ENCODE results near the gene HMX2. TPM values are rescaled to one million over a fixed set of nuclear protein-coding genes. Genes with fewer than 3 reads are reported as not detected.

Gene HMX2
- total and polyA plus RNA-seq, 7 donors: 0.27 to 0.55 (median 0.36) TPM; not detected in 3

GRCh38 chr10:123157210-123157609, 9.3 kb downstream of the HMX2 start:
- TF ChIP-seq EP300 (IDR thresholded peaks at IDR 0.05) (no peak), POLR2A (IDR thresholded peaks at IDR 0.05) (no peak), POLR2AphosphoS5 (IDR thresholded peaks at IDR 0.05) (no peak), CTCF (IDR thresholded peaks at IDR 0.05) (no peak)
- Histone ChIP-seq H3K36me3 (peaks cover 3 to 50% (median 19%) of the 10 kb centered on the region in 4 donors), H3K4me1 (peaks cover 0 to 22% (median 14%) of the 10 kb centered on the region in 4 donors), H3K27ac (no peak overlapping the region), H3K27me3 (peaks cover 0 to 14% (median 9%) of the 10 kb centered on the region in 3 donors), H3K9me3 (no peaks in the 10 kb centered on the region), H3K4me3 (no peak overlapping the region)
- intact Hi-C loops (cut with DNase I): no loop called here
- WGBS, 2 donors: 82 to 86% methylated on average over 3 of the region's 3 CpGs
- DNase-seq: no peak

GRCh38 chr10:123158682-123159081, 10.7 kb downstream of the HMX2 start:
- Histone ChIP-seq H3K36me3 (peaks cover 10 to 64% (median 28%) of the 10 kb centered on the region in 4 donors), H3K9me3 (no peaks in the 10 kb centered on the region), H3K4me1 (peaks cover 0 to 22% (median 14%) of the 10 kb centered on the region in 4 donors), H3K4me3 (no peak overlapping the region), H3K27me3 (no peaks in the 10 kb centered on the region), H3K27ac (no peak overlapping the region)
- DNase-seq: no peak
- TF ChIP-seq POLR2AphosphoS5 (IDR thresholded peaks at IDR 0.05) (no peak), CTCF (IDR thresholded peaks at IDR 0.05) (no peak), POLR2A (IDR thresholded peaks at IDR 0.05) (no peak), EP300 (IDR thresholded peaks at IDR 0.05) (no peak)
- intact Hi-C loops (cut with DNase I): no loop called here
- 86 to 97% methylated on average over 1 of the region's 1 CpG for WGBS, 2 donors

GRCh38 chr10:123160311-123160980, 12.5 kb downstream of the HMX2 start:
- peaks cover 0 to 14% (median 8%) of the 10 kb centered on the region in 4 donors for H3K4me1 ChIP-seq
- H3K27me3 ChIP-seq: no peaks in the 10 kb centered on the region
- intact Hi-C loops (cut with DNase I): no loop called here
- no peak overlapping the region for H3K4me3 ChIP-seq
- no peak for TF ChIP-seq EP300 (IDR thresholded peaks at IDR 0.05)
- no peak for TF ChIP-seq POLR2AphosphoS5 (IDR thresholded peaks at IDR 0.05)
- TF ChIP-seq CTCF (IDR thresholded peaks at IDR 0.05): no peak
- no peak for TF ChIP-seq POLR2A (IDR thresholded peaks at IDR 0.05)
- no peak for DNase-seq
- H3K9me3 ChIP-seq: no peaks in the 10 kb centered on the region
- WGBS, 2 donors: 82 to 86% methylated on average over 11 of the region's 11 CpGs
- H3K36me3 ChIP-seq: peaks cover 12 to 82% (median 29%) of the 10 kb centered on the region in 4 donors
- H3K27ac ChIP-seq: no peak overlapping the region

- Histone ChIP-seq H3K27ac (no peak overlapping the region), H3K4me3 (no peak overlapping the region), H3K9me3 (no peaks in the 10 kb centered on the region), H3K4me1 (no peaks in the 10 kb centered on the region), H3K36me3 (peaks cover 12 to 78% (median 29%) of the 10 kb centered on the region in 4 donors), H3K27me3 (no peaks in the 10 kb centered on the region)
- WGBS, 2 donors: 92 to 97% methylated on average over 2 of the region's 2 CpGs
- intact Hi-C loops (cut with DNase I): no loop called here
- TF ChIP-seq CTCF (IDR thresholded peaks at IDR 0.05) (no peak), EP300 (IDR thresholded peaks at IDR 0.05) (no peak), POLR2A (IDR thresholded peaks at IDR 0.05) (no peak), POLR2AphosphoS5 (IDR thresholded peaks at IDR 0.05) (no peak)
- DNase-seq: no peak
Observed at GRCh38 chr10:123164319-123164718, 16.4 kb downstream of the HMX2 start.
